IMR-90 (cell line): Measurements from ENCODE around the gene DESI1. TPM values are rescaled to one million over a fixed set of nuclear protein-coding genes. Genes with fewer than 3 reads are reported as not detected.

Experiments used
- ATAC-seq: fragments of 200-7000 bp; cut with Tn5 transposase; 2 replicates; pipeline ENCODE4 v1.9.1; 2020; ENCODE audit warnings: low read depth, mild to moderate bottlenecking, moderate library complexity
- BruUV-seq: library from RNA; stranded (reverse); fragments of 400-500 nt; replicated peaks from 2 replicates; lab custom pipeline; 2021; lab: Mats Ljungman, UMichigan
- CTCF ChIA-PET: fragments of 300-600 bp; formaldehyde crosslinking; extraction: SDS; loops from one replicate; lab custom pipeline; 2021; ENCODE audit warnings: antibody characterized with exemption; lab: Yijun Ruan, JAX
- POLR2A ChIA-PET: fragments of 300-600 bp; sonication (Branson Sonifier 250); formaldehyde crosslinking; loops from one replicate; lab custom pipeline; 2022; ENCODE audit warnings: antibody characterized with exemption; ENCODE audit not compliant: unreplicated experiment; lab: Charles Lee
- DNase-seq: peaks from one replicate; pipeline ENCODE4 v3.0.0; 2013
- H2AFZ ChIP-seq: replicated peaks from 2 replicates; pipeline ENCODE3; 2013; ENCODE audit warnings: low read length, mild to moderate bottlenecking; ENCODE audit not compliant: poor library complexity
- H2AK5ac ChIP-seq: 2 replicates; pipeline ENCODE4 v1.6.1; 2013; ENCODE audit warnings: low read depth, low read length, inconsistent platforms
- H2AK9ac ChIP-seq: replicated peaks from 2 replicates; pipeline ENCODE3; 2013; ENCODE audit warnings: mild to moderate bottlenecking, low read depth, low read length, moderate library complexity; ENCODE audit not compliant: poor library complexity
- H2BK120ac ChIP-seq: 2 replicates; pipeline ENCODE4 v1.6.1; 2013; ENCODE audit warnings: low read depth, low read length, inconsistent platforms
- H2BK15ac ChIP-seq: 3 replicates; pipeline ENCODE4 v1.6.1; 2013; ENCODE audit warnings: low read depth, low read length, inconsistent platforms
- H2BK20ac ChIP-seq: 2 replicates; pipeline ENCODE4 v1.6.1; 2013; ENCODE audit warnings: low read depth, mild to moderate bottlenecking, inconsistent platforms, low read length, moderate library complexity
- H2BK5ac ChIP-seq: 2 replicates; pipeline ENCODE4 v1.6.1; 2013; ENCODE audit warnings: mild to moderate bottlenecking, low read depth, low read length, inconsistent platforms; ENCODE audit not compliant: poor library complexity, severe bottlenecking
- H3K14ac ChIP-seq: replicated peaks from 2 replicates; pipeline ENCODE4 v1.6.1; 2013; ENCODE audit warnings: low read depth, low read length, inconsistent platforms
- H3K18ac ChIP-seq: 2 replicates; pipeline ENCODE4 v1.6.1; 2013; ENCODE audit warnings: low read depth, low read length, control low read depth
- H3K23ac ChIP-seq: 2 replicates; pipeline ENCODE4 v1.6.1; 2013; ENCODE audit warnings: low read depth, low read length, inconsistent platforms
- H3K27ac ChIP-seq: 2 replicates; pipeline ENCODE4 v1.5.1; 2013; ENCODE audit warnings: mild to moderate bottlenecking, control low read depth, low read length; ENCODE audit not compliant: insufficient read depth
- H3K27me3 ChIP-seq: 2 replicates; pipeline ENCODE4 v1.6.1; 2013; ENCODE audit warnings: low read length; ENCODE audit not compliant: control insufficient read depth, insufficient read depth
- H3K36me3 ChIP-seq: 2 replicates; pipeline ENCODE4 v1.6.1; 2013; ENCODE audit warnings: low read length, mixed read lengths; ENCODE audit not compliant: control insufficient read depth, insufficient read depth
- H3K4ac ChIP-seq: 2 replicates; pipeline ENCODE4 v1.6.1; 2013; ENCODE audit warnings: low read depth, low read length, inconsistent platforms
- H3K4me1 ChIP-seq: 2 replicates; pipeline ENCODE4 v1.6.1; 2013; ENCODE audit warnings: low read length, mixed read lengths; ENCODE audit not compliant: control insufficient read depth, insufficient read depth
- H3K4me2 ChIP-seq: 2 replicates; pipeline ENCODE4 v1.6.1; 2013; ENCODE audit warnings: low read depth, mild to moderate bottlenecking, control low read depth, low read length, moderate library complexity
- H3K4me3 ChIP-seq: 2 replicates; pipeline ENCODE4 v1.5.1; 2013; ENCODE audit warnings: low read depth, mild to moderate bottlenecking, control low read depth, low read length, moderate library complexity; ENCODE audit not compliant: insufficient read depth
- H3K56ac ChIP-seq: 2 replicates; pipeline ENCODE4 v1.6.1; 2013; ENCODE audit warnings: low read length, inconsistent platforms; ENCODE audit not compliant: insufficient read depth; ENCODE audit errors: extremely low read depth
- H3K79me1 ChIP-seq, 2 experiments: 2 replicates each; pipeline ENCODE4 v1.6.1; 2013; ENCODE audit warnings: low read length in 2 of 2, inconsistent platforms in 1 of 2, low read depth in 1 of 2
- H3K9ac ChIP-seq: 2 replicates; pipeline ENCODE4 v1.6.1; 2013; ENCODE audit warnings: low read depth, low read length, control low read depth
- H3K9me1 ChIP-seq: 2 replicates; pipeline ENCODE4 v1.6.1; 2013; ENCODE audit warnings: low read length, inconsistent platforms; ENCODE audit not compliant: insufficient read depth
- H3K9me3 ChIP-seq: 2 replicates; pipeline ENCODE4 v1.6.1; 2013; ENCODE audit warnings: low read length; ENCODE audit not compliant: control insufficient read depth, insufficient read depth
- H4K20me1 ChIP-seq: 2 replicates; pipeline ENCODE4 v1.6.1; 2013; ENCODE audit warnings: low read length, inconsistent platforms; ENCODE audit not compliant: insufficient read depth
- H4K5ac ChIP-seq: 2 replicates; pipeline ENCODE4 v1.6.1; 2013; ENCODE audit warnings: mild to moderate bottlenecking, low read depth, low read length, control low read depth
- H4K8ac ChIP-seq, 2 experiments: 2 replicates each; pipeline ENCODE4 v1.6.1; 2013; ENCODE audit warnings: low read depth in 2 of 2, low read length in 2 of 2, control low read depth in 1 of 2, inconsistent platforms in 1 of 2
- H4K91ac ChIP-seq: 2 replicates; pipeline ENCODE4 v1.6.1; 2013; ENCODE audit warnings: low read depth, low read length, inconsistent platforms; ENCODE audit not compliant: insufficient read depth
- BHLHE40 ChIP-seq: fragments of 150-350 bp; IDR thresholded peaks from 2 replicates; pipeline ENCODE4 v1.6.1; 2016; ENCODE audit warnings: mild to moderate bottlenecking, low read depth, low read length
- CHD1 ChIP-seq: IDR thresholded peaks from 2 replicates; pipeline ENCODE4 v1.6.1; 2012; ENCODE audit warnings: low read depth, low read length, improper control_type of control experiment
- ELK1 ChIP-seq: fragments of 150-350 bp; IDR thresholded peaks from 2 replicates; pipeline ENCODE4 v1.6.1; 2016; ENCODE audit warnings: low read depth, mild to moderate bottlenecking, low read length, moderate library complexity, borderline replicate concordance
- FOS ChIP-seq: fragments of 150-350 bp; IDR thresholded peaks from 2 replicates; pipeline ENCODE4 v1.6.1; 2016; ENCODE audit warnings: low read depth, low read length
- MAFK ChIP-seq: IDR thresholded peaks from 2 replicates; pipeline ENCODE4 v1.6.1; 2012; ENCODE audit warnings: low read depth, low read length, improper control_type of control experiment
- MAZ ChIP-seq: IDR thresholded peaks from 2 replicates; pipeline ENCODE4 v1.6.1; 2012; ENCODE audit warnings: low read depth, mild to moderate bottlenecking, low read length, improper control_type of control experiment, moderate library complexity, borderline replicate concordance
- NFE2L2 ChIP-seq: fragments of 150-350 bp; IDR thresholded peaks from 2 replicates; pipeline ENCODE4 v1.6.1; 2016; ENCODE audit warnings: low read depth, mild to moderate bottlenecking, low read length
- POLR2A ChIP-seq: IDR thresholded peaks from 2 replicates; pipeline ENCODE4 v1.6.1; 2012; ENCODE audit warnings: mild to moderate bottlenecking, low read depth, low read length
- WGBS, 2 experiments: methylation state at CpG; one replicate each; pipeline versions ENCODE4 v1.1.5 to v1.1.7; 2013; ENCODE audit warnings: missing lambda C conversion rate in 2 of 2; ENCODE audit not compliant: insufficient read length in 1 of 2; ENCODE audit errors: extremely low coverage in 2 of 2; 5-methylcytosine and 5-hydroxymethylcytosine counted together
- dilution Hi-C: fragments of 300-500 bp; cut with HindIII; formaldehyde crosslinking; loops from one replicate; pipeline ENCODE4 v1.14.3; 2018; ENCODE audit warnings: low sequenced_read_pairs; ENCODE audit not compliant: unreplicated experiment
- in situ Hi-C: fragments of 300-500 bp; cut with MboI; formaldehyde crosslinking; loops from 3 replicates; pipeline ENCODE4 v1.14.3; 2019; ENCODE audit warnings: low sequenced_read_pairs, inconsistent platforms, mixed read lengths
- intact Hi-C: fragments of 100-400 bp; cut with micrococcal nuclease; formaldehyde crosslinking; loops from 2 replicates; pipeline ENCODE4 v1.10.0; 2022
- polyA plus RNA-seq, 3 experiments: library from polyadenylated mRNA; depleted of rRNA; stranded (reverse); fragments of >200 nt; gene quantifications; 2 replicates each; pipeline ENCODE4 v1.2.3, GENCODE V29; 2012; ENCODE audit warnings: low replicate concordance in 1 of 3
- total RNA-seq: library from RNA; depleted of rRNA; stranded (reverse); fragments of >200 nt; gene quantifications from 2 replicates; pipeline ENCODE4 v1.2.3, GENCODE V29; 2012

Gene DESI1
- total and polyA plus RNA-seq, 2 of the 4 experiments (the other 2 are of a cell fraction) = 14.5 to 24.9 TPM

- Histone ChIP-seq H3K23ac (no peak overlapping the region), H4K5ac (no peak overlapping the region), H3K27me3 (no peaks in the 10 kb centered on the region), H3K9ac (no peak overlapping the region), H3K9me3 (no peaks in the 10 kb centered on the region), H2BK20ac (no peak overlapping the region), H3K4me3 (no peak overlapping the region), H3K27ac (no peak overlapping the region), H3K9me1 (peaks cover 3% of the 10 kb centered on the region; the same call in 1 of the 2 replicates), H4K20me1 (peaks cover 6% of the 10 kb centered on the region; the same call in 1 of the 2 replicates), H3K4me1 (no peaks in the 10 kb centered on the region), H4K8ac (no peak overlapping the region), H2BK120ac (no peak overlapping the region), H4K91ac (no peak overlapping the region), H2AK9ac (no peak overlapping the region), H2BK15ac (no peak overlapping the region), H2AK5ac (no peak overlapping the region), H3K18ac (no peak overlapping the region), H2AFZ (no peak overlapping the region), H3K79me1 (peaks cover 7 to 30% of the 10 kb centered on the region in 2 experiments; a peak in 3 of 4 replicates), H3K4ac (no peak overlapping the region), H3K56ac (no peak overlapping the region), H3K36me3 (peaks cover 54% of the 10 kb centered on the region), H3K14ac (no peak overlapping the region), H2BK5ac (no peak overlapping the region), H3K4me2 (no peak overlapping the region)
- DNase-seq (no peak), ATAC-seq (no peak)
- CTCF ChIA-PET = no interaction called here
- no TSS peak for BruUV-seq
- intact Hi-C loops (no loop called here), dilution Hi-C loops (no loop called here), in situ Hi-C loops (loop anchor here (10.0 kb wide), 1 partner anchor 199 kb away; no protein-coding TSS in a partner anchor)
- WGBS, 2 experiments = no CpG with 5 or more reads among the region's 4 CpGs
- POLR2A ChIA-PET = no interaction called here
- TF ChIP-seq BHLHE40 (no peak), NFE2L2 (no peak), MAZ (no peak), ELK1 (no peak), CHD1 (no peak), MAFK (no peak), POLR2A (no peak), FOS (no peak)
These were observed 16.9 kb downstream of the DESI1 start for GRCh38 chr22:41603873-41604332.
